GM12865 (cell line): ENCODE measurements around the gene SEMA3G.

Experiments used
- DNase-seq: peaks from one replicate; pipeline ENCODE4 v3.0.0; 2010; ENCODE audit warnings: low read depth
- H3K4me3 ChIP-seq: 2 replicates; pipeline ENCODE4 v1.5.1; 2011; ENCODE audit warnings: mild to moderate bottlenecking, low read depth, low read length, control low read depth
- CTCF ChIP-seq: IDR thresholded peaks from 2 replicates; pipeline ENCODE4 v1.5.1; 2011; ENCODE audit warnings: low read length, control low read depth, low read depth, inconsistent platforms; ENCODE audit not compliant: insufficient read depth; ENCODE audit errors: missing control alignments

The SEMA3G gene

DNA sequence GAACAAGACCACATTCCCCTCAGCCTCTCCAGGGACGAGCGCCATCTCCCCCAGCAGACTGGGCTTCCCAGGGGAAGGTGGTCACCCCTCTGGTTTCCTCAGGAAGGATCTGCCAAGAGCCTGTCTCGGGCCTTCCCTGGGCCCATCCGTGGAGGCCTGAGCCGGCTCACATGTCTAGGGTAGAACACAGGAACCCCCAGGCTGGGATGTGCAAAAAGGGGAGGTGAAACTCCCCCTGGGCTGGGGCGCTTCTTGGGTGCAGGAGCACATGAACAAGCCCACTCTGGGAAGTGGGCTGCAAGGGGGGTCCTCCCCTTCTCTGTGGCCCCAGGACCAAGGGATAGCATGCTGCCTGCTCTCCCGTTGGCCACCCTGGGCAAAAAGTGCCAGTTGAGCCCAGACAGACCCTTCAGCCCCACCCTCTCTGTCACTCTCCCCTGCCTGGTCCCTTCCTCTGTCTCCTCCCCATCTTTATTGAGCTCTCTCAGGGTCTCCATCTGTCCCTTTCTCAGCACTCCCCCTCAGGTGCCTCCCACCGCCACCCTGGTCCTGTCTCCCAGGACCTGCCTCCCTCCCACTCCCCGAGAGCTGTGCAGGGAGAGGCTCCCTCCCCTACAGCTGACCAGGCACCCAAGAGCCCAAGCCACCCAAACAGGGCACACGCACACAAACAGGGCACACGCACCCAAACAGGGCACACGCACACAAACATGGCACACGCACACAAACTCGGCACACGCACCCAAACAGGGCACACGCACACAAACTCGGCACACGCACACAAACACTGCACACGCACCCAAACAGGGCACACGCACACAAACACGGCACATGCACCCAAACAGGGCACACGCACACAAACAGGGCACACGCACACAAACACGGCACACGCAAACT is 864 bp downstream of the SEMA3G start:
- DNase-seq: no peak
- no peak overlapping the region for H3K4me3 ChIP-seq
- no peak for TF ChIP-seq CTCF

DNA sequence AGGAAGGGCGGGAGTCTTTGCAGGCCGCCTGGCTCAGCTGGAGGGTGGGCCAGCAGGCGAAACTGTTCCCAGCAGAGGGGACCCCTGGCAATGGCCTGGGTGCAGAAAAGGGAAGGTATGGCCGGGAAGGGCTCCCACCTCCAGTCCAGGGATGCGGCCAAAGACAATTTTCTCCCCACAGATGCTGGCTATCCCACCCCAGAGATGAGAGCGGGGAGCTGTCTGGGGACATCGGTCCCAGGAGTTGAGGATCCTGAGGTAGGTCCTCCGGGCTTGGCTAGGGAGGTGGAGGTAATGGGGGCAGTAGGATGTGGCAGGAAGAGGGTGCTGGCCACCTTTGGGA is 1.7 kb downstream of the SEMA3G start:
- DNase-seq: no peak
- H3K4me3 ChIP-seq: no peak overlapping the region
- no peak for TF ChIP-seq CTCF

- TF ChIP-seq CTCF: no peak
- no peak for DNase-seq
- H3K4me3 ChIP-seq: no peak overlapping the region
These were observed 2.3 kb downstream of the SEMA3G start for GRCh38 chr3:52442409-52443267.

- no peak overlapping the region for H3K4me3 ChIP-seq
- DNase-seq: no peak
- no peak for TF ChIP-seq CTCF
These were observed 3.1 kb downstream of the SEMA3G start for GRCh38 chr3:52441772-52442332.

GRCh38 chr3:52441091-52441771 is 3.7 kb downstream of the SEMA3G start:
- H3K4me3 ChIP-seq: no peak overlapping the region
- no peak for DNase-seq
- no peak for TF ChIP-seq CTCF

DNA sequence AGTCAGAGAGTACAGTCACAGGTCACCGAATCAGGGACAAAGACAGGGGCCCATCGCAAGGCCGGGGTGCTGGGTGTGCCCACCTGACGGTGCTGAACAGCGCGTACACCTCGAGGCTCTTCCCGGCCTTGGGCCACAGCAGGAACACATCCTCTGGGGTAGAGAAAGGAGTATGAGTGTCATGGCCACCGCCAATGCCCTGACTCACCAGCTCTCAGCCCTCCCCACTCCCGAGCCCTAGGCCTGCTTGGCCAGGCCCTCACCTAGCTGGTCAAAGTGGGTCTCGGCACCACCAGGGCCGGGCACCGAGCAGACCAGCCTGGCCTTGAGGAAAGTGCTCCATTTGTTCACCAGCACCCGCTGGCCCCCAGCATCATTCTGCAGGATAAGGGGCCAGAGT is 4.2 kb downstream of the SEMA3G start:
- H3K4me3 ChIP-seq: no peak overlapping the region
- DNase-seq: no peak
- TF ChIP-seq CTCF: no peak
